Measurements from ENCODE around the gene MAN2A2.
"Not testable (repeated sequence)": the region's sequence is repeated elsewhere in the genome, so short reads cannot be mapped to it uniquely, and the experiment has no call there.

Gene MAN2A2

GRCh38 chr15:90905306-90906180, 2.4 kb downstream of the MAN2A2 start:
- DNase-seq: no peak

- DNase-seq: no peak
These were observed 3.2 kb downstream of the MAN2A2 start for GRCh38 chr15:90906181-90906849.

- DNase-seq: no peak
These were observed 4.1 kb downstream of the MAN2A2 start for GRCh38 chr15:90907051-90907660.

GRCh38 chr15:90907838-90908507, 4.9 kb downstream of the MAN2A2 start:
- DNase-seq: no peak

GRCh38 chr15:90909449-90909848, 6.3 kb downstream of the MAN2A2 start:
- not testable (repeated sequence) for DNase-seq

GRCh38 chr15:90909976-90910375, 6.9 kb downstream of the MAN2A2 start:
- no peak for DNase-seq

GRCh38 chr15:90910441-90911301, 7.6 kb downstream of the MAN2A2 start:
- no peak for DNase-seq

- no peak for DNase-seq
These were observed 8.2 kb downstream of the MAN2A2 start for GRCh38 chr15:90911302-90911623.

- no peak for DNase-seq
These were observed 9.0 kb downstream of the MAN2A2 start for GRCh38 chr15:90911906-90912769.

GRCh38 chr15:90912770-90913075, 9.6 kb downstream of the MAN2A2 start:
- no peak for DNase-seq

- no peak for DNase-seq
These were observed 10.4 kb downstream of the MAN2A2 start for GRCh38 chr15:90913398-90913944.

GRCh38 chr15:90914305-90915080, 11.4 kb downstream of the MAN2A2 start:
- DNase-seq: no peak

GRCh38 chr15:90915216-90915807, 12.2 kb downstream of the MAN2A2 start:
- no peak for DNase-seq

- no peak for DNase-seq
These were observed 12.8 kb downstream of the MAN2A2 start for GRCh38 chr15:90915808-90916440.

- no peak for DNase-seq
These were observed 13.4 kb downstream of the MAN2A2 start for GRCh38 chr15:90916461-90916860.

- DNase-seq: no peak
These were observed 14.5 kb downstream of the MAN2A2 start for GRCh38 chr15:90917569-90917968.

- DNase-seq: no peak
These were observed 15.1 kb downstream of the MAN2A2 start for GRCh38 chr15:90918034-90918788.

GRCh38 chr15:90918835-90919234, 15.7 kb downstream of the MAN2A2 start:
- no peak for DNase-seq

- DNase-seq: no peak
These were observed 18.8 kb downstream of the MAN2A2 start for GRCh38 chr15:90921887-90922286.
